Astrocyte of the spinal cord (primary cell): ENCODE measurements around the gene METTL25B.

Experiments used
- DNase-seq: peaks from one replicate; pipeline ENCODE4 v3.0.0; 2011; ENCODE audit warnings: low read depth, low spot score
- H3K4me3 ChIP-seq: 2 replicates; pipeline ENCODE4 v1.5.1; 2011; ENCODE audit warnings: low read depth, mild to moderate bottlenecking, low read length, moderate library complexity
- CTCF ChIP-seq: IDR thresholded peaks from 2 replicates; pipeline ENCODE4 v1.5.1; 2012; ENCODE audit warnings: low read depth, mild to moderate bottlenecking, low read length, inconsistent platforms
- in situ Hi-C: cut with HindIII; loops from 2 replicates; pipeline ENCODE4 v1.10.0; 2017; ENCODE audit warnings: low sequenced_read_pairs

The METTL25B gene

GRCh38 chr1:156743367-156744302, 15.4 kb downstream of the METTL25B start:
- no peak overlapping the region for H3K4me3 ChIP-seq
- no peak for TF ChIP-seq CTCF
- in situ Hi-C loops = no loop called here
- no peak for DNase-seq

- no peak overlapping the region for H3K4me3 ChIP-seq
- in situ Hi-C loops = no loop called here
- DNase-seq = no peak
- TF ChIP-seq CTCF = no peak
Measured at GRCh38 chr1:156744344-156744743, 16.1 kb downstream of the METTL25B start.

- no peak overlapping the region for H3K4me3 ChIP-seq
- TF ChIP-seq CTCF = no peak
- no peak for DNase-seq
- in situ Hi-C loops = no loop called here
Measured at GRCh38 chr1:156744786-156745419, 16.6 kb downstream of the METTL25B start.

- TF ChIP-seq CTCF = no peak
- no peak for DNase-seq
- no peak overlapping the region for H3K4me3 ChIP-seq
- in situ Hi-C loops = no loop called here
Measured at GRCh38 chr1:156745881-156746280, 17.6 kb downstream of the METTL25B start.

GRCh38 chr1:156746406-156746727, 18.1 kb downstream of the METTL25B start:
- DNase-seq = no peak
- no peak for TF ChIP-seq CTCF
- H3K4me3 ChIP-seq = peak overlapping the region; percentile 42
- in situ Hi-C loops = no loop called here

- H3K4me3 ChIP-seq = peak overlapping the region; percentile 42
- TF ChIP-seq CTCF = peak; percentile 25
- in situ Hi-C loops = no loop called here
- DNase-seq = peak; percentile 91
Measured at GRCh38 chr1:156746728-156747631, 18.7 kb downstream of the METTL25B start.
